GM21423 (cell line): ENCODE data around the gene TBX10.
"Not testable (repeated sequence)": the region's sequence is repeated elsewhere in the genome, so short reads cannot be mapped to it uniquely, and the experiment has no call there.

Experiments used
- ATAC-seq: cut with Tn5 transposase; IDR thresholded peaks from one replicate; pipeline ENCODE4 v1.9.1; 2021; ENCODE audit warnings: mild to moderate bottlenecking, moderate library complexity; ENCODE audit not compliant: unreplicated experiment

Gene TBX10

GRCh38 chr11:67639438-67639859 lies at the start of gene TBX10:
Gene TBX10, minus strand, starts transcription at chr11:67639763. Its CDS starts 291 bp downstream, at chr11:67639472.
- ATAC-seq, result no peak

- no peak for ATAC-seq
Observed at GRCh38 chr11:67689178-67689577, 49.6 kb upstream of the TBX10 start.

GRCh38 chr11:67687986-67688385 lies 48.4 kb upstream of the TBX10 start:
- no peak for ATAC-seq

GRCh38 chr11:67685641-67686332 lies 46.2 kb upstream of the TBX10 start:
- ATAC-seq, result not testable (repeated sequence)

GRCh38 chr11:67682126-67683034 lies 42.8 kb upstream of the TBX10 start:
- not testable (repeated sequence) for ATAC-seq

GRCh38 chr11:67680696-67681470 lies 41.3 kb upstream of the TBX10 start:
- no peak for ATAC-seq

- ATAC-seq, result no peak
Observed at GRCh38 chr11:67675058-67675747, 35.6 kb upstream of the TBX10 start.

- no peak for ATAC-seq
Observed at GRCh38 chr11:67674442-67674871, 34.9 kb upstream of the TBX10 start, which contains the start of gene ALDH3B2. Gene ALDH3B2, minus strand, starts transcription at chr11:67674623. Its CDS starts 7,688 bp downstream, at chr11:67666935.

GRCh38 chr11:67673902-67674301 lies 34.3 kb upstream of the TBX10 start:
- no peak for ATAC-seq

GRCh38 chr11:67673358-67673757 lies 33.8 kb upstream of the TBX10 start:
- no peak for ATAC-seq

GRCh38 chr11:67671211-67671520 lies 31.6 kb upstream of the TBX10 start:
- ATAC-seq, result no peak

- no peak for ATAC-seq
Observed at GRCh38 chr11:67670316-67671210, 31.0 kb upstream of the TBX10 start.

- ATAC-seq, result no peak
Observed at GRCh38 chr11:67668192-67668551, 28.6 kb upstream of the TBX10 start.

- ATAC-seq, result no peak
Observed at GRCh38 chr11:67667490-67668191, 28.1 kb upstream of the TBX10 start.

GRCh38 chr11:67666676-67667489 lies 27.3 kb upstream of the TBX10 start:
- ATAC-seq, result no peak

GRCh38 chr11:67666303-67666645 lies 26.7 kb upstream of the TBX10 start:
- no peak for ATAC-seq

GRCh38 chr11:67665541-67666302 lies 26.2 kb upstream of the TBX10 start:
- ATAC-seq, result no peak
